Activated CD8-positive, alpha-beta memory T cell treated with anti-CD3 and anti-CD28 coated beads for 1 hour (primary cell): ENCODE results near the gene CCDC88B.

Source experiments
- DNase-seq, 2 donors: peaks; one replicate each; pipeline ENCODE4 v3.0.0-alpha.2; 2020; ENCODE audit warnings: low read depth in 1 of 2; ENCODE audit errors: extremely low read depth in 1 of 2

CCDC88B gene, protein sequence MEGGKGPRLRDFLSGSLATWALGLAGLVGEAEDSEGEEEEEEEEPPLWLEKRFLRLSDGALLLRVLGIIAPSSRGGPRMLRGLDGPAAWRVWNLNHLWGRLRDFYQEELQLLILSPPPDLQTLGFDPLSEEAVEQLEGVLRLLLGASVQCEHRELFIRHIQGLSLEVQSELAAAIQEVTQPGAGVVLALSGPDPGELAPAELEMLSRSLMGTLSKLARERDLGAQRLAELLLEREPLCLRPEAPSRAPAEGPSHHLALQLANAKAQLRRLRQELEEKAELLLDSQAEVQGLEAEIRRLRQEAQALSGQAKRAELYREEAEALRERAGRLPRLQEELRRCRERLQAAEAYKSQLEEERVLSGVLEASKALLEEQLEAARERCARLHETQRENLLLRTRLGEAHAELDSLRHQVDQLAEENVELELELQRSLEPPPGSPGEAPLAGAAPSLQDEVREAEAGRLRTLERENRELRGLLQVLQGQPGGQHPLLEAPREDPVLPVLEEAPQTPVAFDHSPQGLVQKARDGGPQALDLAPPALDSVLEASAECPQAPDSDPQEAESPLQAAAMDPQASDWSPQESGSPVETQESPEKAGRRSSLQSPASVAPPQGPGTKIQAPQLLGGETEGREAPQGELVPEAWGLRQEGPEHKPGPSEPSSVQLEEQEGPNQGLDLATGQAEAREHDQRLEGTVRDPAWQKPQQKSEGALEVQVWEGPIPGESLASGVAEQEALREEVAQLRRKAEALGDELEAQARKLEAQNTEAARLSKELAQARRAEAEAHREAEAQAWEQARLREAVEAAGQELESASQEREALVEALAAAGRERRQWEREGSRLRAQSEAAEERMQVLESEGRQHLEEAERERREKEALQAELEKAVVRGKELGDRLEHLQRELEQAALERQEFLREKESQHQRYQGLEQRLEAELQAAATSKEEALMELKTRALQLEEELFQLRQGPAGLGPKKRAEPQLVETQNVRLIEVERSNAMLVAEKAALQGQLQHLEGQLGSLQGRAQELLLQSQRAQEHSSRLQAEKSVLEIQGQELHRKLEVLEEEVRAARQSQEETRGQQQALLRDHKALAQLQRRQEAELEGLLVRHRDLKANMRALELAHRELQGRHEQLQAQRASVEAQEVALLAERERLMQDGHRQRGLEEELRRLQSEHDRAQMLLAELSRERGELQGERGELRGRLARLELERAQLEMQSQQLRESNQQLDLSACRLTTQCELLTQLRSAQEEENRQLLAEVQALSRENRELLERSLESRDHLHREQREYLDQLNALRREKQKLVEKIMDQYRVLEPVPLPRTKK (N-terminal part only)

DNA sequence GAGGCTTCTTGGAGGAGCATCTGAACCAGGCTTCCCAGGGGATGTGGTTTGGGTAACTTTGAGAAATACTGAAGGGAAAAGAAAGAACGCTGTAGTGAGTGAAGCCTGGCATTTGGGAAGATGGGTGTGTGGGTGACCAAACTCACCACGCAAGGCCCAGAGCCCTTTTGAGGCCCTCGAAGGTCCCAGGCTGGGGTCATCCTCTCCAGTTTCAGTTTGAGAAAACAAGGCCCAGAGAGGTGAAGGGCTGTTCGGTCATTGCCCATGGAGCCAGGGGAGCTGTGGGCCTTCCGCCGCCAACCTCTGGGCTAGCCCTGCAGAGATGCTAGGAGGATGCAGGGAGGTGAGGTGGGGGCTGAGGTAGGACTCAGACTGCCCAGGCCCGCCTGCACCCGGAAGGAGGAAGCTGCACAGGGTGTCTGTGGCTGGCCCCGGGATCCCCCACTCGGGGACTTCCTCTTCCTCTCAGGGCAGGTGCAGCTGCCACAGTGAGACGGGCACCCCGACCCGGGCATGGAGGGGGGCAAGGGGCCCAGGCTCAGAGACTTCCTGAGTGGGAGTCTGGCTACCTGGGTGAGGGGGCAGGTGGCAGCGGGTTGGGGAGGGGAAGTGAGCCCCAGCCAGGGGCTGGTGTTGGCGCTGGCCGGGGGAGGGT, at the start of gene CCDC88B:
Gene CCDC88B, plus strand, starts transcription at position 451 of the 655 bp plus-strand sequence. Its CDS starts 63 bp downstream, at position 514.
- DNase-seq, result peak; percentile 55 to 75

DNA sequence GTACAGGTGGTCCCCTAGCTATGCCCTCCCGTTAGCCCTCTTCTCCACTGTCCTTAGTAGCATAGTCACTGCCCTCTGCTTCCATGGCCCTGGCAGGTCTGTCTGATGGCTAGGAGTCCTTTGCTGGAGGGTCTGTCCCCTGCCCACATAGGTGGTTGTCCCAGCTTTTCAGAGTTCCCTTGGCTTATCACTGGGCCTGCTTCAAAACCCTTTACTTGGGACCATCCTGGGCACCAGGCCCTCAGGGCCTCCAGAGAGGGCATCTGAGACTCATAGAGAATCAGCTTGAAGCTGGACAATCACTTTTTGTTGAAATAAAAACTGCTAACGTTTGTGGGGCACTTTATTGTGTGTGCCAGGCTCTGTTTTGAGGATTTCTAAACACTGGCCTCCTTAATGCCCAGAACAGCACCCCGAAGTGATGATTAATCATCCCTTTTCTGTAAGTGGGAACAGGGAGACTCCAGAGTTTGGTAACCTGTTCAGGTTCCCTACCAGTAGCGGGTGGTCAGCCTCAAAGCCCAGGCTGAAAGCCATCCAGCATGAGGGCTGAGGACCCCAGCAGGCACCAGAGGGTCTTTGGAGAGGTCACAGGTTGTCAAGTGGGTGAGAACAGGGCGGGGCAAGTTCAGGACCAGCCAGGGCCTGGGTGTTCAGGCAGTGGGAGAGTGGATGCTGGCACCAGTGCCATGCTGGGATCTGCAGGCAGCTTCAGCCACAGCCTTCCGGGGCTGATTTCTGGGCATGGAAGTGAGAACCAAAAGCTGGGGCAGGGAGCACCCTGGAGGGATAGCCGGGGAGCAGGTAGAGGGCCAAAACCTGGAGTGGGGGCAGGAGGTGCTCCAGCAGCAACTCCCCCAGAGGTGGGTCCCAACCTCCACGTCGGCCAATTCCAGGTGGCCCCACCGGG, 49.4 kb upstream of the CCDC88B start:
- no peak for DNase-seq

DNA sequence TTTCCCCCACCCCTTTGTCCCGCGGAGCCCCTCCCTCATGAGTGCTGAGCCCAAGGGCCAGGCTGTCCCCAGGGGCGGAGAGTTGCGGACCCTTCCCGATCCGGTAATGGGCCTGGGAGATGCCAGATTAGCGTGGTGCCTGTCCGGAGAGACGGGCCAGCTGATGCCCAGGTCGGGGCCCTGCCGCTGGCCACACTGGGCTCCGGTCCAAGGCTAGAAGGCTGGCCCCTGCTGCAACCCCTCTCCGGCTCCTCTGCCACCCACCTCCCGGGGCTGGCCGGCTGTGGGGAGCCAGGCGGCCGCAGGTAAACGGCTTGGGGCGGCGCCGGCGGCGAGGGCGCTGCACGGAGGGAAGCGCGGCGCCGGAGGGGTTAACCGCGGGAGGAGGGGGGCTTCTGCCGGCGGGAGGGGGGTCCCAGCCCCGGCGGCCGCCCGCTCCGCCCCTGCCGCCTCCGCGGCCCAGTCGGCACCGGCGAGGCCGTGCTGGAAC, 48.7 kb upstream of the CCDC88B start, which contains the start of gene KCNK4:
Gene KCNK4, plus strand, starts transcription at position 41 of the 490 bp plus-strand sequence. CDS start 1,717 bp downstream, outside the sequence.
- DNase-seq, result no peak

DNA sequence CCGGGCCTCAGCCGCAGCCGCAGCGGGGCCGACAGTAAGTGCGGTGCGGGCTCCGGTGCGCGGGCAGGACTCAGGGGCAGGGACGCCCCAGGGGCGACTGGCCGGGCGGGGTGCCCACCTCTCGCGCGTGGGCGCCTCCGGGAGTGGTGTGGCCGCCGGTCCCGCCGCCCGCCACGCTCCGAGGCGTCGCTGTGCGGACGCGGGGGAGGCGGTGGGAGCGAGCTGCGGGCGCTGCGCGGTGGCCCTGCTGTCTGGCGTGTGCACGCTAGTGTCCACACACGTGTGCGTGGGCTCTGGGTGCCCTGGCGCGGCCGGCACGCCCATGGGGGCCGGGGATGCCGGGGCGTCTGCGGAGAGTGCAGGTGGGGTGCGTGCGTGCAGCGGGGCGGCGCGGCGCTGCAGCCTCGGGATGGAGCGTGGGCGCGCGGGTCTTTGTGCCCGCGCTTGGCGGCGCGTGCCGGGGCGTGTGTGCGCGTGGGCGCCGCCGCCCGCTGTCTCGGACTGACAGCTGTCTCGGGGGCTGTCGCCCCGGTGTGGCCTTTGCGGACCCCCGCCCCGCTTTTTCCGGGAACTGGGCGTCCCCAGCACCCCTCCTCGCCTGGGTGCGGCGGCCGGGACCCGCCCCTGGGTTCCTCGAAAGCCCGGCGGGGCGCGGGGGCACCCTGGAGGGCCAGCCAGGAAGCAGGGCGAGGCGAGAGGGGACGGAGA, 48.1 kb upstream of the CCDC88B start:
- no peak for DNase-seq

DNA sequence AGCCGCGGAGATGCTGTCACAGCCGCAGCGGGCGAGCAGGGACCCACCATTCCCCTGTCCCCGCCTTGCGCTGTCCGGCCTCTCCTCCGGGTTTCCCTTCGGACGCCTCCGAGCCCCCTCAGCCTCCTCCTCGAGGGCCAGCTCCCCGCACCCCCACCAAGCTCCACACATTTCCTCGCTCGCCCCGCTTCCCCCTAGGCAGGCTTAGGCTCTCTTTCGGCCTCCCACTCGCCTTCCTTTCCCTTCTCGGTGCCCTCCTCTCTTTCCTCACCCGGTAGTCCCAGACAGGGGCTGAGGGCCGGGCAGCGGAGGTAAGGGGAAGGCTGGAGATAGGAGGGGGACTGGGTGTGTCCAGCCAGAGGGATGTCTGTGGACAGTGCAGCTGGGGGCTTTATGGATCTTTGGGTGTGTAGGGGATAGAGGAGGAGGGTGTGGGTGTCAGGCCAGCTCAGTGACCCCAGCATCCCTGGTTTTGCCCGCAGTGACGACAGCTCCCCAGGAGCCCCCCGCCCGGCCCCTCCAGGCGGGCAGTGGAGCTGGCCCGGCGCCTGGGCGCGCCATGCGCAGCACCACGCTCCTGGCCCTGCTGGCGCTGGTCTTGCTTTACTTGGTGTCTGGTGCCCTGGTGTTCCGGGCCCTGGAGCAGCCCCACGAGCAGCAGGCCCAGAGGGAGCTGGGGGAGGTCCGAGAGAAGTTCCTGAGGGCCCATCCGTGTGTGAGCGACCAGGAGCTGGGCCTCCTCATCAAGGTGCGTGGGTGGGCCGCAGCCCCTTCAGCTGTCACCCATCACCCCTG, 47.3 kb upstream of the CCDC88B start:
- DNase-seq, result no peak

DNA sequence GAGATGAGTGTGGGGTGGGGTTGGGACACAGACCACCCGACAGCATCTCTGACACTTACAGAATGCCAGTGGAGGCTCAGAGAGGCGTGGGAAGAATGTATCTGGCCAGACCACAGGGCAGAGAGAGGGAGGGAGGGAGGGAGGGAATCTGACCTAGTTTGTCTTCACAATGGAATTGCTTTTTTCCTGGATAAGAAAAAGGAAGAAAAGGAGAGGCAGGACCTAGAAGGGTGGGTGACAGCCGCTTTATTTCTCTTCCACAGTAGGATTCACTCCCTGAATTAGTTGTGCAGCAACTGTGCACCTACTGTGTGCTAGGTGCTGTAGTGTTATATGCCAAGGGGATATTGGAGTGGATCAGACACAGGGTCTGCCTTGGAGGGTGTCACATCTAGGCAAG, 45.2 kb upstream of the CCDC88B start:
- no peak for DNase-seq

DNA sequence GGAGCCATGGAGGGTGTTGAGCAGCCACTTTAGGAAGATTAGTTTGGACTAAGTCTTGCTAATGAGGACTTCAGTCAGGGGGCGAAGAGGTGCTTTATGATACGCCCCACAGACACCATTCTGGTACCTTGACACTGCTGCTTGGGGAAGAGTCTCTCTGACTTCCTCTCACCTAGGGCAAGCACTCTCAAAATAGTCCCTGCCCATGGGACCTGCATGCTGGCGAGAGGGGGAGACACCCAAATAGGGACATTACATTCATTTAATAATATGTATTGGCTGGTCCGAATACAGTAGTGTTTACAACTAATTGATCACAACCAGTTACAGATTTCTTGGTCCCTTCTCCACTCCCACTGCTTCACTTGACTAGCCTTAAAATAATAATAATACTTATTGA, 44.2 kb upstream of the CCDC88B start:
- no peak for DNase-seq

DNA sequence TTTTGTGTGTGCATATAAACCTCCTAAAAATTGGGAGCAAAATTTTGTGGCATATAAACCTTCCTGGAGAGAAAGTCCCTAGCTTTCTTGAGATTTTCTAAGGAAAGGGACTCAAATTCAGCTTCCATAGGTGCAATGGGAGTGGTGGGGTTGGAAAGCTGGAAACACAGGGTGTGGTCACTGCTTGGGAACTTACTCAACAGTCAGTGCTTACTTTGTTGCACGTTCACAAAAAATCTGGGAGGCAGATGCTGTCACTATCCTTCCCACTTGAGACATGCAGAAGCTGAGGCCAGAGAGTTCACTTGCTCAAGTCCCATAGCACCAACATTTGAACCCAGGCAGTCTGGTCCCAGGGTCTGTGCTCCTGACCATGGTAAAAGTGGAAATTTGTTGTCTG, 43.8 kb upstream of the CCDC88B start:
- DNase-seq, result no peak

DNA sequence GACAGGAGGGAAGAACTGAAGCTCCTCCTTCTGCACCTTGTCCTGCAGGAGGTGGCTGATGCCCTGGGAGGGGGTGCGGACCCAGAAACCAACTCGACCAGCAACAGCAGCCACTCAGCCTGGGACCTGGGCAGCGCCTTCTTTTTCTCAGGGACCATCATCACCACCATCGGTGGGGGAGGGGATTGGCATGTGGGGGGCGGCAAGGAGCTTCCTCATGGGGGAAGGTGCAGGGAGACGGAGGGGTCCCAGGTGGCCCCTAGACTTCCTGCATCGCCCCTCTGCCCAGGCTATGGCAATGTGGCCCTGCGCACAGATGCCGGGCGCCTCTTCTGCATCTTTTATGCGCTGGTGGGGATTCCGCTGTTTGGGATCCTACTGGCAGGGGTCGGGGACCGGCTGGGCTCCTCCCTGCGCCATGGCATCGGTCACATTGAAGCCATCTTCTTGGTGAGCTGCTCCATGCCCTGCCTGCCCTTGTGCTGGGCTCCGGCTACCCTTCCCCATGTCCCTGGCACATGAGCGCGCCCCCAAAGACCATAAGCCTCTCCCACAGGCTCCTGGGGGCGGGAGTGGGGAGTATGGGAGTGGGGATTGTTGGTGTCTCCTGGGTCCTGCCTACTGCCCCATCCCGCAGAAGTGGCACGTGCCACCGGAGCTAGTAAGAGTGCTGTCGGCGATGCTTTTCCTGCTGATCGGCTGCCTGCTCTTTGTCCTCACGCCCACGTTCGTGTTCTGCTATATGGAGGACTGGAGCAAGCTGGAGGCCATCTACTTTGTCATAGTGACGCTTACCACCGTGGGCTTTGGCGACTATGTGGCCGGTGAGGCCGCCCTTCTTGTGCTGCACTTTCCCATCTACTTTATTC, 42.9 kb upstream of the CCDC88B start:
- DNase-seq, result no peak

DNA sequence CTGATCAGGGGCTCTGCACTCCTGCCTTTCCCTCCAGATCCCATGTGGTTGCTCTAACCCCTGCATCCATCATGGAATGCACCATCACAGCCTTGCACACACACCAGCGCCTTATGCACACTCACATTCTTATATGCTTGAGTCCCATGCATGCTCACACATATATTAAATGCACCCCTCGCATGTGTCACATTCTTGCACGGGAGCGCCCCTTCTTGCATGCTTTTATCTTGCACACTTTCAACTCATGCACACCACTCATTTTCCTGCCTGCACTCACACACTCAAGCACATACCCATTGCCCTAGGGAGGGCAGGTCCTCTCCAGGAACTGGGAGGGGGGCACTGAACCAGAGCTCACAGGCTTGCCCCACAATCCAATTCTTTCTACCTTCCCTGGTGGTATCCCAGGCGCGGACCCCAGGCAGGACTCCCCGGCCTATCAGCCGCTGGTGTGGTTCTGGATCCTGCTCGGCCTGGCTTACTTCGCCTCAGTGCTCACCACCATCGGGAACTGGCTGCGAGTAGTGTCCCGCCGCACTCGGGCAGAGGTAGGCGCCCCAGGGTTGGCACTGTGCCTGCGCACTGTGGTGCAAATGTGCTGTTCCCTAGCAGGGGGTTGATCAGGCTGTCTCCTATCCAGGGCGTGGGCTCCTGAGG, 42.2 kb upstream of the CCDC88B start:
- no peak for DNase-seq

DNA sequence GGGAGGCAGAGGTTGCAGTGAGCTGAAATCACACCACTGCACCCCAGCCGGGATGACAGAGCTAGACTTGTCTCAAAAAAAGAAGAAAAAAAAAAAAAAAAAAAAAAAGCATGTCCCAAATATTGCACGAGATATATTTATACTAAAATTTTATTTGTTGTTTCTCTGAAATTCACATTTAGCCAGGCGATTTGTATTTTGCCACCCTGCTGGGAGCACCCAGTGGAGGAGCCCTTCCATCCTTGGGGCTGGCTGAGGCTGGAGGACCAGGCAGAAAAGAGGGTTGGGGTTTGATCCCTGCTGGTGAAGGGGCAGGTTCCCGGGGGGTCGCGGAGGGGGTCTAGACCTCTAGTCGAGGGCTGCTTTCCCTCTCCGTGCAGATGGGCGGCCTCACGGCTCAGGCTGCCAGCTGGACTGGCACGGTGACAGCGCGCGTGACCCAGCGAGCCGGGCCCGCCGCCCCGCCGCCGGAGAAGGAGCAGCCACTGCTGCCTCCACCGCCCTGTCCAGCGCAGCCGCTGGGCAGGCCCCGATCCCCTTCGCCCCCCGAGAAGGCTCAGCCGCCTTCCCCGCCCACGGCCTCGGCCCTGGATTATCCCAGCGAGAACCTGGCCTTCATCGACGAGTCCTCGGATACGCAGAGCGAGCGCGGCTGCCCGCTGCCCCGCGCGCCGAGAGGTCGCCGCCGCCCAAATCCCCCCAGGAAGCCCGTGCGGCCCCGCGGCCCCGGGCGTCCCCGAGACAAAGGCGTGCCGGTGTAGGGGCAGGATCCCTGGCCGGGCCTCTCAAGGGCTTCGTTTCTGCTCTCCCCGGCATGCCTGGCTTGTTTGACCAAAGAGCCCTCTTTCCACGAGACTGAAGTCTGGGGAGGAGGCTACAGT, 40.8 kb upstream of the CCDC88B start:
- DNase-seq, result no peak

DNA sequence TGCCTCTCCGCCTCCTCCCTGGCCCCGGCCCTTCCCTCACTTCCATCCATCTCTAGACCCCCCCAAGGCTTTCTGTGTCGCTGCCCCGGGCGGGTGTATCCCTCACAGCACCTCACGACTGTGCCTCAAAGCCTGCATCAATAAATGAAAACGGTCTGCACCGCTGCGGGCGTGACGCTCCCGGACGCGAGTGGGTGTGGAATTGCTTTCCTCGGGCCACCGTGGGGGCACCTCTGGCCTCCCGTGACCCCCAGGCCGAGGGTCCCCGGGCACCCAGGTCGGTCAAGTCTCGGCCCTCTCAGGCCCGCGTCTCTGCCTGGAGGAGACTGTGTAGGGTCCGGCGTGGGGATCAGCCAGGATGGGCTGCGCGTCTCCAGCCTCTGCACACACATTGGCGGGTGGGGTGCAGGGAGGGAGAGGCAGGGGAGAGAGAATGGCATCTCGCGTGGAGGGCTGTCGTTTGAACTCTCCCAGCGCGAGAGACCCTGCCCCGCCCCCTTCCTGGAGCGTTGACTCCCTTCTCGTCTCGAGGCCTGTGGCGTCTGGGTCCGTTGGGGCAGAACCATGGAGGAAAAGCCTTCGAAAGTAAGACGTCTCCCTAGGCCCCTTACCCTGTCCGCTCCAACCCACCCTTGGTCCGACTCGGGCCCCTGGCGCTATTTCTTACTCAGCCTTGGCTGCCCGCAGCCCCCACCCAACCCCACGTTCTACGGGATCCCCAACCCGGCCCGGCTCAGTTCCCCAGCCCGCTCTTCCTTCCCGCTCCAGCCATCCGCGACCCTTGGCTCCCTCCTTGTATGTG, 40.0 kb upstream of the CCDC88B start, which contains the start of gene CATSPERZ:
Gene CATSPERZ, plus strand, starts transcription at position 512 of the 802 bp plus-strand sequence. Its CDS starts 53 bp downstream, at position 565.
- DNase-seq, result no peak

DNA sequence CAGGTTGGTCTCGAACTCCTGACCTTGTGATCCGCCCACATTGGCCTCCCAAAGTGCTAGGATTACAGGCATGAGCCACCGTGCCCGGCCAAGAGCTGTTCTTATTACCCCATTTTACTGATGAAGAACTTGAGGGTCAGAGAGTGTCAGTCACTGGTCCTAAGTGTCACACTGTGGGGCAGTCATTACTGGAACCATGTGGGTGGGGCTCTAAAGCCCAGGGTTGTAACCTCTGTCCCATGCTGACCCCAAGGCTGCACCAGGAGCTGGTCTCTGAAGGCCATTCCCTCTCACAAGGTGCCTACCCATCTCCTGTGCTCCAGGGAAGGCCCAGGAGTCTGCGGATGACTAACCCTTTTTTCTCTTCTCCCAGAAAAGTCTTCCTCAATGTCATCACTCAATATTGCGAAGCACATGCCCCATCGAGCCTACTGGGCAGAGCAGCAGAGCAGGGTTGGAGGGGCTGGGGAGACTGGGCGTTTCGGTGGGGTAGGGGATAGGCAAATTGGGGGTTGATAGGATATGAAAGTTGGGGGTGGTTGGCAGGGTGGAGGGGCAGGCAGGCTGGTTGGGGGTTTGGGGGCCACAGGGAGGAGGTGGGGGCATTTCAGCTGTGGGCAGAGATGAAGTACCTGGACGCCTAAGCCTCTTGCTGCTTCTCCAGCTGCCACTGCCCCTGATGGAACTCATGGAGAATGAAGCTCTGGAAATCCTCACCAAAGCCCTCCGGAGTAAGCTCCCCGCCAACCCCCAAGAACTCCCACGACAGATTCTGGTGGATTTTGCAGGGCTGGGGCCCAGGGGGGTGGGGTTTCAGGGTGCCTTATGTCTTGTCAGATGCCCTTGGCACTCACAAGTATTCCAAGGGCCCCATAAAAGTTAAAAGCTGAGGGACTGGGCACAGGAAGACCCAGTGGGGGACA, 36.6 kb upstream of the CCDC88B start:
- DNase-seq, result no peak
